ENCODE measurements around the gene SUPT5H.
A peak's percentile ranks its signal among the peaks of the same experiment; 100 is the strongest.

The SUPT5H gene

DNA sequence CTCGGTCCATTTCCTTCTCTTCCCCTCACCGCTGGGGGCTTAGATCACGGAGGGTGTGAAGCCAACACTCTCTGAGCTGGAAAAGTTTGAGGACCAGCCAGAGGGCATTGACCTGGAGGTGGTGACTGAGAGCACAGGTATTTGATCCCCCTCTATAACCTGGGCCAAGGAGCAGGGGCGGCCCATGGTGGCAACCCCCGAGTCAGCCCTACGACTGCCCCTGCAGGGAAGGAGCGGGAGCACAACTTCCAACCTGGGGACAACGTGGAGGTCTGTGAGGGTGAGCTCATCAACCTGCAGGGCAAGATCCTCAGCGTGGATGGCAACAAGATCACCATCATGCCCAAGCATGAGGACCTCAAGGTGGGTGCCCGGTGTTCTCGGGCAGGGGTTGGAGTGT is 23.7 kb downstream of the SUPT5H start:
- DNase-seq = no peak

DNA sequence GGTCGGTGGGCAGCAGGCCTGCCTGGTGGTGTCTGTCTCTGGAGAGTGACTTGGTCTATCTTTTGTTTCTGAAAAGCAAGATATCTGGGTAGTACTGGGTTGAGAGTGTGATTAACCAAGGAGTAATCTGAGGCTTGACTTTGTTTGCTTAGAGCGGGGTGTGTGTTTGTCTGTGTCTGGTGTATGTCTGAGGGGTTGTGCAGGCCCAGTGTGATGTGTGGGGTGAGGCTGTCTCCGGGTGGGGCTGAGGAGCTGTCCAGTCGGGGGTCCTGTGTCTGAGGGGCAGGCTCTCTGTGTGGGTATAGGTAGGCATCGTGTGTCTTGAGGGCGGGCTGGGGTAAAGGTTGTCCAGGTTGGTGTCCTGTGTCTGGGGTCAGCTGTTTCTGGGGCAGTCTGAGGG is 24.2 kb downstream of the SUPT5H start:
- DNase-seq = no peak

DNA sequence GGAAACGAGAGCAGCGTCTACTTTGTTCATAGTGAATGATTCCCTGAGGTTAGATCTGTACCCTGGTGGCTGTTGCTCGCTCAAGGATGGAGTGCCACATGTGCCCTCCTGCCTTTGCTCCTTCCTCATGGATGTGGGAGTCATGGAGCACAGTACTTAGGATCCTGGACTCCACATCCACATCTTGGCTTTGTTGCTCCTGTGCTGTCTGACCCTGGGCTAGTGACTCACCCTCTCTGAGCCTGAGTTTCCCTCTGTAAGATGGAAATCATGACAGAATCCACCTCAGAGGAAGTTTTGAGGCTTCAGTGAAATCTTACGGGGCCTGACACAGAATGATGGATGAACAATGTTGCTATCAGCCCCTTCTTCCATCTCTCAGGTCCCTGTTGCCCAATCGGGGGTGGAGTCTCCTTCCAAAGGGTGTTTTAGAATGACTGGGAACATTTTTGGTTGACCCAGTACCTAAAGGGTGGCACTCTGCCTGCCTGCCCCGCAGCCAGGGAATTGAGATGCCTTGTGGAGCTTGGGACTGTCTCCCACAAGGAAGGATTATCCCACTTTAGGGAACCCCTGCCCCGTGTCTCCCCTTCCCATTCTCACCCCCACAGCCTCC is 25.4 kb downstream of the SUPT5H start:
- DNase-seq = no peak

DNA sequence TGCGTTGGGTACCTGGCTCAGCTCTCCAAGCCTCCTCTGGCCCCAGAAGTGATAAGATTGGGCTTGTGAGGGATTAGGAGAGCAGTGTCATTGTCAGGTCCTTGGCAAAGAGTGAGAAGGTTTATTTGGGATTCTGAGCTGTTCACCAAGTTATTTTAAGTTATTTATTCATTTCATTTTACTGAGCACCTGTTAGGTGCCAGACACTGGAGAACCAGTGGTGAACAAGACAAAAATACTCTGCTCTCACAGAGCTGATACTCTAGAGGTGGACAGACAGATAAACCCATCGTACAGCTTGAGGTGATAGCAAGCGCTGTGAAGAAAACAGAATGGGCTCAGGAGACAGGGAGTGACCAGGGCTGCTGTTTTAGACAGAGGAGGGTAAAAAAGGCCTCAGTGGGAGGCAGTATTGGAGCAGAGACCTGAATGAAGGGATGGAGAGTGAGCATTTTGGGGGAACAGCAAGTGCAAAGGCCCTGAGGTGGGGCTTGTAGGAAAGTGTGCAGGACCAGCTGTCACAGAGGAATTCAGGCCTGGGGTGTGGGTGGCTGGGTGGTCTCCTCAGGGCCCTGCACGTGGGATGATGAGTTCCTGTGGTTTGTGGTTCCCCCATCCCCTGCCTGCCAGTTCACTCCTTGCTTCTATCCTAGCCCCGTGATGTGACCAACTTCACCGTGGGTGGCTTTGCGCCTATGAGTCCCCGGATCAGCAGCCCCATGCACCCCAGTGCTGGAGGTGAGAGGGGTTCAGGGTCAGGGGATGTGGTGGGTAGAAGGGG is 26.6 kb downstream of the SUPT5H start:
- no peak for DNase-seq

DNA sequence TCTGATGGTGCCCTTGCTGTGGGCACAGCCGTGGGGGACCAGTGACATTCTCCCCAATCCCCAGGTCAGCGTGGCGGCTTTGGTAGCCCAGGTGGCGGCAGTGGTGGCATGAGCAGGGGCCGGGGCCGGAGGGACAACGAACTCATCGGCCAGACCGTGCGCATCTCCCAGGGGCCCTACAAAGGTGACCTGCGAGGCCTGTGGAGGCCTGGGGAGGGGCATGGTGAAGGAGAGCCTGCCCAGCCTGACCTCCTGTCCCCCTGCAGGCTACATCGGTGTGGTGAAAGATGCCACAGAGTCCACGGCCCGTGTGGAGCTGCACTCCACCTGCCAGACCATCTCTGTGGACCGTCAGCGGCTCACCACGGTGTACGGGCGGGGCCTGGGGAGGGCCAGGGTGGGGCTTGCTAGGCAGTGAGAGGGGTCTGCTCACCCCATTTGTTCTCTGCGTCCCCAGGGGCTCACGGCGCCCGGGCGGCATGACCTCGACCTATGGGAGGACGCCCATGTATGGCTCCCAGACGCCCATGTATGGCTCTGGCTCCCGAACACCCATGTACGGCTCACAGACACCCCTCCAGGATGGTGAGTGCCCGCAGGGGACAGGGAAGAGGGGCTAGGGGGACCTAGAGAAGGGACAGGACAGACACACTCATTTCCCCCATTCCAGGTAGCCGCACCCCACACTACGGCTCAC is 27.5 kb downstream of the SUPT5H start:
- DNase-seq = no peak

DNA sequence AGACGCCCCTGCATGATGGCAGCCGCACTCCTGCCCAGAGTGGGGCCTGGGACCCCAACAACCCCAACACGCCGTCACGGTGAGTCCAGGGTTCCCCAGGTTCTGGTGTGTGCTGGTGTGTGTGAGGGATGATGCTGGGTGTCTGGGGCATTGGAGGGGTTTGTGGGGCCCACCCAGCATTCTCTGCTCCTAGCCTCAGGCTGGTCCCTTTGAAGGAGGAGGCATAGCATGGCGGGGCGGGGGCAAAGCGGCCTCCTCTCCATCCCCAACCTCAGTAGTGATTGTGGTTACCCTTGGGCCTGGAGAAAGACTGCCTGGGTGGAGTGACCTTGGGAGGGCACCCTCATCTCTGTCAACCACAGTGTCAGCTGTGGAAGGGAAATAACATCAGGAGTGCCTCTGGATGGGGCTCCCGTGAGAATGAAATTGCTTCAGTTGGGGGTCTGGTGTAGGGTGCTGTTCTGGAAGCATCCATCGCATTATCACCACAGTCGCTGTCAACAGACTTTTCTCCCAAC is 28.1 kb downstream of the SUPT5H start:
- DNase-seq = no peak

DNA sequence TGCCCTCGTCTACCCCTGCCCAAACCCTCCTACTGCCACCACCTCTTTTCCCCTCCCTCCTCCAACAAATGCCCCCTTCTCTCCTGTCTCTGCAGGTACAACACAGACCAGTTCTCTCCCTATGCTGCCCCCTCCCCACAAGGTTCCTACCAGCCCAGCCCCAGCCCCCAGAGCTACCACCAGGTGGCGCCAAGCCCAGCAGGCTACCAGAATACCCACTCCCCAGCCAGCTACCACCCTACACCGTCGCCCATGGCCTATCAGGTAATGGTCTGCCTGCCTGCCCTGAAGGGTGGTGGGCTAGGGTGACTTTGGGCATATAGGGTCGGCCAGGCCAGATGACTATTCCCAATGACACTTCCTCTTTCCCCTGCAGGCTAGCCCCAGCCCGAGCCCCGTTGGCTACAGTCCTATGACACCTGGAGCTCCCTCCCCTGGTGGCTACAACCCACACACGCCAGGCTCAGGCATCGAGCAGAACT is 28.8 kb downstream of the SUPT5H start:
- peak; percentile 42 to 63 for DNase-seq

DNA sequence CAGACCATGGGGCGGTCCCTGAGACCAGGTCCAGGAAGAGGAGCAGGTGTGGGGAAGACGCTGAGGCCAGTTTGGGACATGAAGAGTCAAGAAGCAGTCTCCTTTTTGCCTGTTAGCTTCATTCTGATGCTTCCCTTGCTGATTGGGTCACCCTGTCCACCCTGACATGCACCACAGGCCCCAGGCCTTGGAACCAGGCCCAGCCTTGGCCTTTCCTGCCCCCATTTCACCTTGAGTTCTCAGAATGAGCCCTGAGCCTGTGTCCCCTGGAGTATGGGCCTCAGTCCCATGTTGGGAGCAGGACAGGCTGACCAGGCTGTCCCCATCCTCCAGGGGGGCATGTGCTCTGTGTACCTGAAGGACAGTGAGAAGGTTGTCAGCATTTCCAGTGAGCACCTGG is 30.4 kb downstream of the SUPT5H start:
- DNase-seq = no peak

DNA sequence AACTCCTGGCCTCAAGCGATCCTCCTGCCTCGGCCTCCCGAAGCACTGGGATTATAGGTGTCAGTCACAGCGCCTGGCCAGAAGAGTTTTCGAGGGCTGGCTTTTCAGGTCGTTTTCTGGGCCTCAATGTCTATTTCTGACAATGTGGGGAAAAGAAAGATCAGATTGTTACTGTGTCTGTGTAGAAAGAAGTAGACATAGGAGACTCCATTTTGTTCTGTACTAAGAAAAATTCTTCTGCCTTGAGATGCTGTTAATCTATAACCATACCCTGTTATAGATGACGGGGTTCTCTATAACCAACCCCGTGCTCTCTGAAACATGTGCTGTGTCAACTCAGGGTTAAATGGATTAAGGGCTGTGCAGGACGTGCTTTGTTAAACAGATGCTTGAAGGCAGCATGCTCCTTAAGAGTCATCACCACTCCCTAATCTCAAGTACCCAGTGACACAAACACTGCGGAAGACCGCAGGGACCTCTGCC is 34.0 kb downstream of the SUPT5H start:
- peak; percentile 78 to 88 for DNase-seq

DNA sequence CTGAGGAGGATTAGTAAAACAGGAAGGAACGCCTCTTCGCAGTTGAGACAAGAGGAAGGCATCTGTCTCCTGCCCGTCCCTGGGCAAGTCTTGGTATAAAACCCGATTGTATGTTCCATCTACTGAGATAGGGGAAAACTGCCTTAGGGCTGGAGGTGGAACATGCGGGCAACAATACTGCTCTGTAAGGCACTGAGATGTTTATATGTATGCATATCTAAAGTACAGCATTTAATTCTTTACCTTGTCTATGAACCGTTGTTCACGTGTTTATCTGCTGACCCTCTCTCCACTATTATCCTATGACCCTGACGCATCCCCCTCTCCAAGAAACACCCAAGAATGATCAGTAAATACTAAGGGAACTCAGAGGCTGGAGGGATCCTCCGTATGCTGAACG is 34.5 kb downstream of the SUPT5H start:
- peak; percentile 78 to 88 for DNase-seq

DNA sequence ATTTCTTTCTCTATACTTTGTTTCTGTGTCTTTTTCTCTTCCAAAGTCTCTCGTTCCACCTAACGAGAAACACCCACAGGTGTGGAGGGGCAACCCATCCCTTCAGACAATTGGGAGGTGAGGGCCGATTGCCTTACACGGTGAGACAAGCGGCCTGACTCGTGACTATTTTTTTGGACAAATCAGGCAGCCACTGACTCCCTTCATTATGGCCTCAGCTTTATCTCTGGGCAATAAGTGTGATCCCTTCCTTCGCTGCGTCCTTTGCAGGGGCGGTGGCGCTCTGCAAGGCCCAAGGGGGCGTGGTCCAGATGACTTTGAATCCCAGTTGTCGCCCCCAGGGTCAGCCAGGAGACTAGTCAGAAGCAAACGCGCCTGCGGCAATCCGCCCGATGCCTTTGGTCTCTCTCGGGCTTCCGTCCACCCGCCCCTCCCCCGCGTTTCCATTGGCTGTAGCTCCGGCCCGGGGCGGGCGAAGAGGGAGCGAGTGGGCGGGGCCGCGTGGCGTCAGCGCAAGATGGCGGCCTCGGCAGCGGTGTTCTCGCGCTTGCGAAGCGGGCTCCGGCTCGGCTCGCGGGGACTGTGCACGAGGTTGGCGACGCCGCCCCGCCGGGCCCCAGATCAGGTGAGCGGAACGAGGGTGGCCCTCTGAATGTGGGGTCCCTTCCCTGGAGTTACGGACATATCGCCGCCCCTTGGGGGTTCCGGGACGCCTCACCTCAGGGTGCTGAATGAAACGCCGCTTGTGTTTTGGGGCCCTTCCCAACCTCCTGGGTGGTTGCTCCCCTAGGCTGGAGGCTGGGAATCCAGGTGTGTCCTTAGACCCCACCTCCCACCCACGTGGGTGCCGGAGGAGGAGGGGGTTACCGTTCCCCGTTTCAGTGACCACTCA is 35.2 kb downstream of the SUPT5H start, which contains the start of gene TIMM50:
Gene TIMM50, plus strand, starts transcription at position 502 of the 892 bp plus-strand sequence. Its CDS starts 16 bp downstream, at position 518.
- peak; percentile 99 to 100 for DNase-seq

DNA sequence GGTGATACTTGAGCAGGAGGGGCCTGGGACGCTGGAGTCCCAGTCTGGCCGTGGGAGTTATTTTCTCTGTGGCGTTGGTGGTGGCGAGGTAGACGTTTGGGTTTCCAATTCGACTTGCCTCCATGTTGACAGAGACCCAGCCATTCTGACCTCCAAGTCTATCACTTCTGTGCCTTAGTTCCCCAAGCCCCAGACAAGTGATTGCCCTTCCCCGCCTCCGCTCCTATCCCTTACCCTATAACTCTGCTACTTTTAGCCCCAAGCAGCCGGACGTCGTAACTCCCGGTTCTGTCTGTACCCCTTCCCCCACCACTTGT is 35.8 kb downstream of the SUPT5H start:
- DNase-seq = no peak

DNA sequence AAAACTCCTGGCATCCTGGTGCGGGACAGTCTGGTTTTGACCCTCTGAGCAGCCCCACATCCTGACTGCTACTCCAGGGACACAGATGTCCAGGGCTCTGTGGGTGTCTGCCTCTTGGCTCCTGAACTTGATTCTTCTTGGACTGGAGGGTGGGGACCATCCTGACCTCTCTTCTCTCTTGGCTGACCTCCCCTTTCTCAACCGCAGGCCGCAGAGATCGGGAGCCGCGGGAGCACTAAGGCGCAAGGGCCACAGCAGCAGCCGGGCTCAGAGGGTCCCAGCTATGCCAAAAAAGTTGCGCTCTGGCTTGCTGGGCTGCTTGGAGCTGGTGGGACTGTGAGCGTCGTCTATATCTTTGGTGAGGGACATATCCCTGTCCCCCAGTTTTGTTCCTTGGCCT is 36.3 kb downstream of the SUPT5H start:
- no peak for DNase-seq

DNA sequence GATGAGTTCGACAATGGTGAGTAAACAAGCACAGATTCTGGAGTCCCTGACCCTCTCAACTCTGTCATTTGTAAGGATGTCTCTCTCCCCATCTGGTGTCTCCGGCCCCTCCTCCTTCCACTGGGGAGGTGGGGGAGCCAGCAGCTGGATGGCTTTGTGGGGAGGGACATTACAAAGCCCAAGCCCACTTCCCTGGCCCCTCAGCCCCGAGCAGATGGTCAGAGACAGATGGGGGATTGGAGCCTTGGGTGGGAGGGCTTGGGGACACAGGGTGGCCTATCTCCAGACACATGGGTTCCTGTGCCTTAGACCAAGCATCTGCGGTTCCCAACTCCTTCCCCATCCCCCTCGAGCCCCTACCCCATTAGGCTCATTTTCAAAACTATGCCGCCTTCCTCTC is 37.8 kb downstream of the SUPT5H start:
- DNase-seq = peak; percentile 100

DNA sequence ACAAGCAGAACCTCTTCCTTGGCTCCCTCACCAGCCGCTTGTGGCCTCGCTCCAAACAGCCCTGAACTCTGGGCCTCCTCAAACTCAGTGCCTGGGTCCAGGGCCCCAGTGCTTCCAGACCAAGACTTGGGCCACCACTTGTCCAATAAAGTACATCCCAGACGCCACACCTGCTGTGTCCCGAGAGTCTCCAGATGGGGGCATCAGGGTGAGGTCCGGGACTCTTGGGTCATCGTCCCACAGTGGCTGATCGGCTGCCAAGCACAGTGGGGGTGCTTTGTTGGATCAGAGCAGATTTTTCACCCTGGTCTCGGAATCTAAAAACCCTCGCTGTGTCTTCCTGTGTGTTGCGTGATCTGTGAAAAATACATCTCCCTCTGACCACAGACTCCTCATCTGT is 44.4 kb downstream of the SUPT5H start:
- no peak for DNase-seq

DNA sequence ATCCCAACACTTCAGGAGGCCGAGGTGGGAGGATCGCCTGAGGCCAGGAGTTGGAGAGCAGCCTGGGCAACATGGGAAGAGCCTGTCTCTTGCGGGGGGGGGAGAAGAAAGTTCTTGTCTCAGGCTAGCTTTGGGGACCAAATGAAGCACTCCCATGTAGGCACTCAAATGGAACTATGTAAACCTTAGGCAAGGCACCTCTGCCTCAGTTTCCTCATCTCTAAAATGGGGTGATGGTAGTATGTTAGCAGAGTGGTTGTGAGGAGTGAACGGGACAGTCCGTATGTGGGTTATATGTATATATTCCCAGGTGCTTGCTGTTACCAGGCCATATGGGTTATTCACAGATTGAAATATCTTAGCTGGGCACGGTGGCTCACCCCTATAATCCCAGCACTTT is 46.8 kb downstream of the SUPT5H start:
- no peak for DNase-seq

DNA sequence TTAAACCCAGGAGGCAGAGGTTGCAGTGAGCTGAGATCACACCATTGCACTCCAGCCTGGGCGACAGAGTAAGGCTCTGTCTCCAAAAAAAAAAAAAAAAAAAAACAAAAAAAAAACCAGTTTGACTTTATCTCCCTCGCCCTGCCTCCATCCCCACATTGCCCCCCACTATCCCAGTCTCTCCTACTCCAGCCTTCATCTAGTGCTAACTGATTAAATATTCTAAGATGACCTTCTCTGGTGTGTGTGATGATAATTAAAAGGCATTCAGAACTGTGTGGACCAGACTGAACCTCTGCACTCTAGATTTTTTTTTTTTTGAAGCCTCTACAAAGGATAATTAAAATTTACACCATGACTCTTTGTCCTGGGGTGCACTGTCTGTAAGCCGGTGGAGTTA is 47.4 kb downstream of the SUPT5H start:
- no peak for DNase-seq

DNA sequence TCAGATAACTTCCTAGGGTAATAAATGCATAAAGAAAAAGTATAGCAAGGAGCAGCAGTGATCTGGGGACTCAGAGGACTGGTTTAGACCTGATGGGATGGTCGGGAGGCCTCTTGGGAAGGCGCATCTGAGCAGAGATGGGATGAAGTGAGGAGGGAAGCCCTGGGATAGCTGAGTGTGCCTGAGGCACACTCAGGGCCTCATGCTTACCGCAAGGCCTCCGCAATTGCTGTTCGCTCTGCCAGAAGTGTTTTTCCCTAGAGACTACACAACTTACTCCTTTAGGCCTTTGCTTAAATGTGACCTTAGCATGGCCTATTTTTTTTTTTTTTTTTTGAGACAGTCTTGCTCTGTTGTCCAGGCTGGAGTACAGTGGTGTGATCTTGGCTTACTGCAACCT is 49.3 kb downstream of the SUPT5H start:
- DNase-seq = no peak

DNA sequence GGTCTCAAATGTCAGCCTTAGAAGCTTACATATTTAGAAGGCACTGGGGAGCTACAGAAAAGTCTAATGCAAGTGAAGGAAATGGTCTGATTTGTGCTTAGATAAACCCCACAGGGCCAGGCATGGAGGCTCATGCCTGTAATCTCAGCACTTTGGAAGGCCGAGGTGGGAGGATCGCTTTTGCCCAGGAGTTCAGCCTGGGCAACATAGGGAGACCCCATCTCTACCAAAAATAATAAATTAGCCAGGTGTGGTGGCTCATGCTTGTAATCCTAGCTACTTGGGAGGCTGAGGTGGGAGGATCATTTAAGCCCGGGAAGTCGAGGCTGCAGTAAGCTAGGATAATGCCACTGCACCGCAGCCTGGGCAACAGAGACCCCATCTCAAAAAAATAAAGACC is 50.7 kb downstream of the SUPT5H start:
- DNase-seq = no peak

DNA sequence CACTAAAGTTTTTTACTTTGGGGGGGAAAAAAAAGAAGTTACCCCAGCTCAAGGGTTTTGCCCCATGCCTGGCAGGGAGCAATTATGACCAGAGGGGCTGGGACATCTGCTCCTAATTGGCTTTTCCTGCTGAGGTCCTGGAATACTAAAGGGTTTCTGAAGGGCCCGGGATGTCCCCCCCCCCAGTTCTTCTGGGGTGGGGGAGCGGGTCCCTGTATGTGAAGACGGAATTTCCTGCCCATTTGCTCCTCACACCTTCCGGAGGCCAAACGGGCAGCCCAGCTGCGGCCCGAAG is 52.3 kb downstream of the SUPT5H start:
- DNase-seq = peak; percentile 97 to 98

DNA sequence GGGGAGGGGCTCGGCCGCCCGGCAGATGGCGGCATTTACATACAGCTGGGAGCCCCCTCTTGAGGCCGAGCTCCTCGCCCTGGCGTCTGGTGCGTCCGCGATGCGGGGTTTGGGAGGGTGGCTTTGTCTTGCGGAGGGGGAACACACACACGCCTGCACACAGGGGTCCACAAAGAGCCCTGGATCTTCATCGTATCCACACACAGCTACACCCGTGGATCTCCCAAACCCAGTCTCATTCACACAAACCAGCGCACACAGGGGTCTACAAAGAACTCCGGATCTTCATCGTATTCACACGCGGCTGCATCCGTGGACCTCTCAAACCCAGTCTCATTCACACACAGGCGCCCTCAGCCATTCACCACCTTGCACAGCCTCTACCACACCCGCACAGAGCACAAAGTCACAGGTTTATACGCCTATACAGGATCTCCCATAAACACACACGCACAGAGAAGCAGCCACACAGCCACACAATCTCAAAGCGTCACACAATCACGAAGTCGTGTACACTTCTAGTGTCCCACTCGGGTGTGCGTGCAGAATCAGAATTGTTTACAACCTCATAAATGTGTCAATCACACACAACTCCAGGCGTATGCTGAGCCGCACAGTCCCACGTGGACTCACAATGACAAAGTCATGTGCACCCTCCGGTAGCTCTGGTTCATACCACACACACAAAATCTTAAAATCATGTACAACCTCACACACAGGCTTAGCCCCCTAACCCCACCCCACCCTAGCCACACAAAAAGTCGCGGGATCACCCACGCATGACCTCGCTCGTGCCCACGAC is 52.8 kb downstream of the SUPT5H start:
- peak; percentile 80 to 82 for DNase-seq

All from NCI-H524 (cell line).